ENCODE results near the gene FAM228B. TPM values are rescaled to one million over a fixed set of nuclear protein-coding genes. Genes with fewer than 3 reads are reported as not detected.

The FAM228B gene
- total and polyA plus RNA-seq, 9 of the 15 experiments (the other 6 are each of a cell fraction or from before 2014, with no cell fraction given), result 1.1 to 3.7 (median 2.6) TPM

- TF ChIP-seq ETV5 (CRISPR knock-in tag; IDR thresholded peaks at IDR 0.05; ENCODE audit: low read depth), result no peak
- no peak for TF ChIP-seq ZNF717 (CRISPR knock-in tag; IDR thresholded peaks at IDR 0.05)
- TF ChIP-seq CGGBP1 (CRISPR knock-in tag; IDR thresholded peaks at IDR 0.05), result no peak
- TF ChIP-seq TCF7 (IDR thresholded peaks at IDR 0.05; ENCODE audit: borderline replicate concordance), result no peak
- no peak for TF ChIP-seq NR2F6 (CRISPR knock-in tag; IDR thresholded peaks at IDR 0.05)
- no peak for TF ChIP-seq ZNF347 (CRISPR knock-in tag; IDR thresholded peaks at IDR 0.05; ENCODE audit: low read depth)
- no peak for TF ChIP-seq PHTF2 (CRISPR knock-in tag; IDR thresholded peaks at IDR 0.05)
- TF ChIP-seq THRAP3 (IDR thresholded peaks at IDR 0.05; ENCODE audit: borderline replicate concordance), result no peak
- TF ChIP-seq, protein P1, sequence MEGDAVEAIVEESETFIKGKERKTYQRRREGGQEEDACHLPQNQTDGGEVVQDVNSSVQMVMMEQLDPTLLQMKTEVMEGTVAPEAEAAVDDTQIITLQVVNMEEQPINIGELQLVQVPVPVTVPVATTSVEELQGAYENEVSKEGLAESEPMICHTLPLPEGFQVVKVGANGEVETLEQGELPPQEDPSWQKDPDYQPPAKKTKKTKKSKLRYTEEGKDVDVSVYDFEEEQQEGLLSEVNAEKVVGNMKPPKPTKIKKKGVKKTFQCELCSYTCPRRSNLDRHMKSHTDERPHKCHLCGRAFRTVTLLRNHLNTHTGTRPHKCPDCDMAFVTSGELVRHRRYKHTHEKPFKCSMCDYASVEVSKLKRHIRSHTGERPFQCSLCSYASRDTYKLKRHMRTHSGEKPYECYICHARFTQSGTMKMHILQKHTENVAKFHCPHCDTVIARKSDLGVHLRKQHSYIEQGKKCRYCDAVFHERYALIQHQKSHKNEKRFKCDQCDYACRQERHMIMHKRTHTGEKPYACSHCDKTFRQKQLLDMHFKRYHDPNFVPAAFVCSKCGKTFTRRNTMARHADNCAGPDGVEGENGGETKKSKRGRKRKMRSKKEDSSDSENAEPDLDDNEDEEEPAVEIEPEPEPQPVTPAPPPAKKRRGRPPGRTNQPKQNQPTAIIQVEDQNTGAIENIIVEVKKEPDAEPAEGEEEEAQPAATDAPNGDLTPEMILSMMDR (IDR thresholded peaks at IDR 0.05 in 2 of 3, conservative IDR thresholded peaks at IDR 0.05 in 1 of 3; ENCODE audit: insufficient read depth in 2 of 3, low read depth in 1 of 3, low read length in 3 of 3), result no peak
- TF ChIP-seq RBBP5 (IDR thresholded peaks at IDR 0.05; ENCODE audit: borderline replicate concordance, insufficient read depth, low read length, poor library complexity, severe bottlenecking), result peak; percentile 89
- peak; percentile 81 for TF ChIP-seq L3MBTL2 (IDR thresholded peaks at IDR 0.05)
- no peak for TF ChIP-seq RHOXF2B (CRISPR knock-in tag; conservative IDR thresholded peaks at IDR 0.05)
- no peak for TF ChIP-seq ELF4 (CRISPR knock-in tag; IDR thresholded peaks at IDR 0.05)
- TF ChIP-seq RBM25 (IDR thresholded peaks at IDR 0.05; ENCODE audit: low read depth, low read length, severe bottlenecking), result peak; percentile 92
- no peak for TF ChIP-seq SRSF7 (optimal IDR thresholded peaks at IDR 0.05; ENCODE audit: low read depth, low read length)
- TF ChIP-seq ZKSCAN1 (IDR thresholded peaks at IDR 0.05; ENCODE audit: low read depth, low read length), result no peak
- TF ChIP-seq ZNF76 (CRISPR knock-in tag; IDR thresholded peaks at IDR 0.05; ENCODE audit: borderline replicate concordance), result no peak
- TF ChIP-seq ZNF175 (CRISPR knock-in tag; IDR thresholded peaks at IDR 0.05; ENCODE audit: low read depth), result no peak
- peak; percentile 33; the same call in 1 of the 2 replicates for TF ChIP-seq CREB1 (IDR thresholded peaks at IDR 0.05)
- peak; percentile 53; the same call in 1 of the 2 replicates for TF ChIP-seq CREB1 (CRISPR knock-in tag; IDR thresholded peaks at IDR 0.05)
- TF ChIP-seq POLR2G (IDR thresholded peaks at IDR 0.05; ENCODE audit: low read depth, low read length), result peak; percentile 98
- TF ChIP-seq SMAD4 (CRISPR knock-in tag; conservative IDR thresholded peaks at IDR 0.05), result peak; percentile 75
- no peak for TF ChIP-seq RBM14 (IDR thresholded peaks at IDR 0.05; ENCODE audit: borderline replicate concordance, insufficient read depth, low read depth, low read length)
- TF ChIP-seq, protein P2, sequence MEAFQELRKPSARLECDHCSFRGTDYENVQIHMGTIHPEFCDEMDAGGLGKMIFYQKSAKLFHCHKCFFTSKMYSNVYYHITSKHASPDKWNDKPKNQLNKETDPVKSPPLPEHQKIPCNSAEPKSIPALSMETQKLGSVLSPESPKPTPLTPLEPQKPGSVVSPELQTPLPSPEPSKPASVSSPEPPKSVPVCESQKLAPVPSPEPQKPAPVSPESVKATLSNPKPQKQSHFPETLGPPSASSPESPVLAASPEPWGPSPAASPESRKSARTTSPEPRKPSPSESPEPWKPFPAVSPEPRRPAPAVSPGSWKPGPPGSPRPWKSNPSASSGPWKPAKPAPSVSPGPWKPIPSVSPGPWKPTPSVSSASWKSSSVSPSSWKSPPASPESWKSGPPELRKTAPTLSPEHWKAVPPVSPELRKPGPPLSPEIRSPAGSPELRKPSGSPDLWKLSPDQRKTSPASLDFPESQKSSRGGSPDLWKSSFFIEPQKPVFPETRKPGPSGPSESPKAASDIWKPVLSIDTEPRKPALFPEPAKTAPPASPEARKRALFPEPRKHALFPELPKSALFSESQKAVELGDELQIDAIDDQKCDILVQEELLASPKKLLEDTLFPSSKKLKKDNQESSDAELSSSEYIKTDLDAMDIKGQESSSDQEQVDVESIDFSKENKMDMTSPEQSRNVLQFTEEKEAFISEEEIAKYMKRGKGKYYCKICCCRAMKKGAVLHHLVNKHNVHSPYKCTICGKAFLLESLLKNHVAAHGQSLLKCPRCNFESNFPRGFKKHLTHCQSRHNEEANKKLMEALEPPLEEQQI (IDR thresholded peaks at IDR 0.05), result no peak
Measured at GRCh38 chr2:24123195-24123921, at the start of gene FAM228B, which contains the start of gene PFN4 (continued).
